ENCODE data around the gene DDX24.

DDX24 gene

DNA sequence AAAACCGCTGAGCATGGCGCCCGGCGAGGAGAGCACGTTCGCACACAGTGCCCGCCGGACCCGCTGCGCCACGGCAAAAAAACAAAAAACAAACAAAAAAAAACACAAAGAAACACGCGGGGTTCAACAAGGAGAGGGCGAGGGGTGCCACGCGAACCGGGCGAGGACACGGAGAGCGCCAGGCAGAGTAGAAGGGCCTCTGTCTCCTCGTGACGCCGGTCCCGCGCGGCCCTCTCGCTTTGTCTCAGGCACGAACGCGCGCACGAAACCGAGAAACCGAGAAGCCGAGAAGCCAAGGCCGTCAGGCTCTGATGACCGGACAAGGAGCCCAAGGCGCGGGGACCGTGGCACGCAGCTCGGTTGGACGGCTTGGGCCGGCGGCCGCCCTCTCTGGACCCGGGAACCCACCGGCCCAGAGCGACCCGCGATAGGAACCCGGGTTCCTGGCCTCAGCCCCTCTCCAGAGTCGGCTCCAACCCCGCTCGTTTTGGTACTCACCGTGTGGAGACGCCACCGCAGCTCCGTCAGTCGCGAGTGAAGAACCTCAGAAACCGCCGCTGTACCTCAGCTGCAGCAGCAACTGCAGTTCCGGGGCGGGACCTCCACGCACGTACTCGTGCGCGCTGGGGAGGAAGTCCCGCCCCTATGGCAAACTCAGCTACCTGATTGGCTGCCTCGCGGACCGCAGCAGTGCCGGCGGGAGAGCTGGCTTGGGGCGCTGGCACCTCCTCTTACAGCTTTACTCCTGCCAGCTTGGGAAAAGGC lies at the start of gene DDX24, which contains the start of gene IFI27L1:
Gene DDX24, minus strand, starts transcription at position 582 of the 765 bp plus-strand sequence. CDS start 1,460 bp downstream, outside the sequence.
Gene IFI27L1, plus strand, starts transcription at position 690 of the 765 bp plus-strand sequence. CDS start 15,628 bp downstream, outside the sequence.
- peak; percentile 98 for DNase-seq

GRCh38 chr14:94129758-94130414 lies 48.9 kb upstream of the DDX24 start:
- DNase-seq = peak; percentile 55

- DNase-seq = peak; percentile 83
Measured at GRCh38 chr14:94129111-94129757, 48.2 kb upstream of the DDX24 start, which contains the start of gene IFI27L2. Gene IFI27L2 (minus strand): TSS chr14:94129604. CDS start chr14:94129564, 40 bp downstream.

DNA sequence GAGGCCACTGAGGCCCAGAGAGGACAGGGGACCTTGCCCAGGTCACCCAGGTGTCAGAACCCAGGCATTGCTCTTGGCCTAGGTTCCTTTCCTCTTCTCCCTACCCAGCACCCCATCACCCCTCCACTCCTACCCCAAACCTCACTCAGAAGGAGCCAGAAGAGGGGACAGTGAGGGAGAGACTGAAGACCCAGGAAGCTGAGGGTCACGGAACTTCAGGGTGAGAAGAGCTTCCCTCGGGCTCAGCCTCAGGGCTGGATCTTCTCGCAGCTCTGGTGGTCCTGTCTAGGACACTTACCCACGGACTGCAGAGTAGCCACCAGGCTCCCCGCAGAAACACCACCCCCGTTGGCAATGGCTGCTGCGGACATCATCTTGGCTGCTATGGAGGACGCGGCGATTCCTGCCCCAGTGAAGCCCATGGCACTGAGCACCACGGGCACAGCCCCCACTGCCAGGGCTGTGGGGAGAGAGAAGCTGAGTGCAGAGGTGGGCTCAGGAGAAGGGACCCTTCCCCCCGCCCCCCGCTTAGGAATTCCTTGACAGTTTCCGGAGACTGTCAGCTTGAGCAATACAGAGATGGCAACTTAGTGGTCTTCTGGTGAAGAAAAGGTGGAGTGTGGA lies 47.3 kb upstream of the DDX24 start:
- no peak for DNase-seq

DNA sequence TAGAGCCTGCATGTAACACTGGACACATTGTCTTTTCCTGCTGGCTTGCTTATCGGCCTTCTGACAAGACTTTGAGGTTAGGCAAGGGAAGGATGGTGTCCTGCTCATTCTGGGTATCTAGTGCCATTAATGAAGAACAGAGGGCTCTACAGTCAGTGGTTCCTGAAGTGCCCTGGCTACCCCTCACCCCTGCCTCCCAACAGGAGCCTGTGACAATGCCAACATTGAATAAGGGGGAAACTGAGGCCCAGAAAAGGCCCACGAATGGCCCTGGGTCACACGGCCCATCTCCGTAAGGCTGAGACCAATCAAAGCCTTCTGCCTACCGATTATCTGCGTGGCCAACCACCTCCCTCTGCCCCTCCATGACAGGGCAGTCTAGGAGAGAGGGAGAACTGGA lies 46.3 kb upstream of the DDX24 start:
- DNase-seq = no peak

GRCh38 chr14:94126800-94127199 lies 45.8 kb upstream of the DDX24 start:
- DNase-seq = no peak

DNA sequence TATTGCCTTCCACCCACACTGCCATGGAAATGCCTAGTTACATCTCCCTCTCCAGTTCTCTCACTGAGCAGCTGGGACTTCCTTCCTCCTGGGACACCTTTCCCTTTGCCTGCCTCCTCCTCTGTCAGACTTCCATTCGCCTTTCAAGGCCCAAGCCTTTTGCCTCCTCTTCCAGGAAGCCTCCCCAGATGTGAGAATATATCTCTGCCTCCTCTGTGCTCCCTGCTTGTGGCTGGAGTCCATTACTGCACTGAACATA lies 45.3 kb upstream of the DDX24 start:
- no peak for DNase-seq

DNA sequence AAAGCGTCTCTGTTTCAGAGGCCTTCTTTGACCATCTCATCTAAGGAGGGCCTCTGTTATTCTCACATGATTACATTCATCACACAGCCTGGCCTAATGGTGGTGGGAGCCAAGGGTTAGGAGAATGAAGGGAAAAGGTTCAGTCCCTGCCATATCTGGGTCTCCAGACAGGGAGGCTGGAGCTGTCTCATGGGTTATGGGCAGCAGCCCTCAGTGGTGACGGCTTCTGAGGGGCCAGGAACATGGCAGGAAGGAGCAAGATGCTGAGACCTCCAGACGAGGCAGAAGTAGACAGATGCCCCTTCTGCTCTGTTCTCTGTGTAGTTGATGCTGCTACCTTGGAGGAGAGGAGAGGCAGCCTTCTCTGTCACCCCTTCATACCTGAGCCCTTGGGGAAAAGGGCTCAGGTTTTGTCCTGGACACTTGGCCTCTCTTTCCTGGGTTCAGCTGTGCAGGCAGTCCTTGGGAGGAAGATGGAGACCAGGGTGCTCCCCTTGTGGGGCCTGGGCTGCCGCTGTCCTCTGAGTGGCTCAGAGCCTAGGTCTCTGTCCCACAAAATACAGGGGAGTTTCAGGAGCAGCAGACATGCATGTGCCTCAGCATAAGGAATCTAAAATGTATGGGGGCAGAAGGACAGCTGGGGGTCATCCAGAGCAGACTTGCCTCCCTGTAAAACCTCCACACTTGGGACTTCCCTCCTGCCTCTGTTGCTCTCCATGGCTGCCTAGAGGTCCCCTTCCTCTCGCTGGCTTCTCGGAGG lies 44.8 kb upstream of the DDX24 start:
- DNase-seq = no peak

DNA sequence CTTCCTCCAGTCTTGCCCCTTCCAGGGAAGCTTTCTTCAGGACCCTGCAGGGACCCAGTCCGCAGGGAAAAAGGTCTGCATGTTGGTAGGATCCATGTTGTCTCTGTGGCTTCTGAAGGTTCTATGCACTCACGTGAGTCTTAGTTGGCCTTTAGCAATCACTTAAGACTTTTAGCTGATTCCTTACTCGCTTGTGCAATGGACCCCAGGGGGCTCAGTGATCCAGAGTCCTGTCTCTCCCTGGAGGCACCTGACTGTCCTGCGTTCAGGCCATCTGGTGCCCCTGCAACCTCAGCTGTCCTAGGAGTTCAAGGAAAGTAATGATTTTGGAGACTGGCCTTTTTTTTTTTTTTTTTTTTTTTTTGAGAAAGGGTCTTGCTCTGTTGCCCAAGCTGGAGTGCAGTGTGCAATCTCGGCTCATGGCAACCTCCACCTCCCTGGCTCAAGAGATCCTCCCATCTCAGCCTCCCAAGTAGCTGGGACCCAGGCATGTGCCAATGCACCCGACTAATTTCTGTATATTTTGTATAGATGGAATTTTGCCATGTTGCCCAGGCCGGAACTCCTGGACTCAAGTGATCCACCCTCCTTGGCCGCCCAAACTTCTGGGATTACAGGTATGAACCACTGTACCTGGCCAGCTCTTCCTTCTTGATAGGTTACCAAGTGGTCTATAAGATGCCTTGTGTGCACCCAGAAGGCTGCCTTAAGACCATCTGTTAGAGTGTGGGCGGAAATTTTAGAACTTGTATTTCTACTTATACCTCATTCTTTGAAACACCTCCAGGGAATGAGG lies 43.8 kb upstream of the DDX24 start:
- no peak for DNase-seq

DNA sequence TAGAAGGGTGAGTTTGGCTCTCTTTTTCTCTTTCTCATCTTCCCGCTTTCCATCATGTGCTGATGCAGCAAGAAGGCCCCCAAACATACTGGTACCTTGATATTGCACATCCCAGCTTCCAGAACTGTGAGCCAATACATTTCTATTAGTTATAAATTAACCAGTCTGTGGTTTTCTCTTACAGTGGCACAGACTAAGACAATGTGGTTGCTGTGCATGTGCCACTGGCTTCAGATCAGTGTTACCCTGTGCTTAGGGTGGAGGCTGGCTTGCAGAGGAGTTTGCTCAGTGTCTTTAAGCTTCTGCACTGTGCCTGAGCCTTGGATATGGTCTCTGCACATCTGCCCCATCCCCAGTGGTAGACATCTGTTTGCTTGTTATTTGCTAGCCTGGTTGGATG lies 42.9 kb upstream of the DDX24 start:
- DNase-seq = no peak

- DNase-seq = no peak
Measured at GRCh38 chr14:94123296-94123695, 42.3 kb upstream of the DDX24 start.

DNA sequence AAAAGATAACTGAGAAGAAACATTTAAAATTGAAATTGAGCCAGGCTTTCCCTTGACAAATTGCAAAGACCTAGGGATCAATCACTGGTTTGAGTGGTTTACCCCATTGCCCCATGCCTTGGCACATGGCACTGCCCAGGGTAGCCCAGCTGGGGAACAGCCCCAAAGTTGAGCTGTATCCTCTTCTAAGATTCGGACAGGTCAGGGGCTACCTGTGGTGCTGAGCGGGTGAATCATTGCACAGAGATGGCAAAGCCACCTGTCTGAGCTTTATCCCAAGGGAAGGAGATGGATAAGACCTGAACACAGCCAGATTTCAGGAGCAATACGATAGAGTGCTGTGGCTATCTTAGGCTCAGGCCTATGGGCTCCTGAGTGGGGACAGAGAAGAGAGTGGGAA lies 41.4 kb upstream of the DDX24 start:
- no peak for DNase-seq

GRCh38 chr14:94121485-94121884 lies 40.5 kb upstream of the DDX24 start:
- no peak for DNase-seq

DNA sequence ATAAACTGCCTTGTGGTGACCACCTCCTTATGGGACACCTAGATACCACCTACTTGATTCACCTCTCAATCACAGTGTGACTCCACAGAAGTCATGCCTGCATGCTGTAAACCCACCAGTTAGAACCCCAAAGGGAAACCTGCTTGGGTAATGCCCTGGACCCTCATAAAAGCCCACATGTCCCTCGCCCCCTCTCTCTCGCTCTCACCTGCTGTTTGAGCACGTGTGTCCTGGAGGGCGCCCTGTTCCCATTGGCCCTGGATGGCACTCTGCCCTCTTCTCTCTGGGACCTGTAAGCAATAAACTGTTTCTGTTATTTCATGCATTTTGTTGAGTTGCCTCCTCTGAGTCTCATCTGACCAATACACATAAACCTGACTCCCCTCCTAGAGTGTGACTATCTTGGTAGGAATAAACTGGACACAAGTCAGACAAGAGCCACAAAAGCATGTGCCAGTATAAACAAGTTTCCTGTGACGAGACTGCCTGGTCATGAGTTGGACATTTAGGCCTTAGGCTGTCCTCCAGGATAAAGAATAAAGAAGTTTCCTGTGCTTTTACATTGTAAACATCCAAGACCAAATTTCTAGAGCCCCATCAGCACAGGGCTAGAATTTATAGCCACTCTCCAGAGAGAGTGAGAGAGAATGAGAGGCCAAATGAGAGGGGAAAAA lies 39.8 kb upstream of the DDX24 start:
- no peak for DNase-seq

DNA sequence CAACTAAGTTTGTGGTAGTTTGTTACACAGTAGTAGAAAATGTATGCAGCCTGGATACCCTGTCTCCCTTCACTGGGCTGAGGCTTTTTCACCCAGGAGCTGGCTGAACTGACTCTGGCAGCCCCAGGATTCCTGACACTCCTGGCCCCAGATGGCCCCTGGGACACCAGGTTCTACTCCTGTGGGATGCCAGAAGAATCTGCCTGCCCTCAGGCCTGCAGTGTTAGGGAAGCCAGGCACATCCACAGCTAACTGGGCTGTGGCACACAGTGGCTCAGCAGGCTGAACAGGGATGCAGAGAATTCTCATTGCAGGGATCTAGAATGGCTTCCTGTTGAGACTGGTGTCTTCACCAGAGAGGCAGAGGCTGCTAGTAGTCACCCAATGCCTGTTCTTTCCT lies 38.1 kb upstream of the DDX24 start:
- no peak for DNase-seq

- no peak for DNase-seq
Measured at GRCh38 chr14:94117856-94118255, 36.9 kb upstream of the DDX24 start.

GRCh38 chr14:94116701-94117100 lies 35.7 kb upstream of the DDX24 start:
- DNase-seq = no peak

- no peak for DNase-seq
Measured at GRCh38 chr14:94115631-94116030, 34.6 kb upstream of the DDX24 start.

DNA sequence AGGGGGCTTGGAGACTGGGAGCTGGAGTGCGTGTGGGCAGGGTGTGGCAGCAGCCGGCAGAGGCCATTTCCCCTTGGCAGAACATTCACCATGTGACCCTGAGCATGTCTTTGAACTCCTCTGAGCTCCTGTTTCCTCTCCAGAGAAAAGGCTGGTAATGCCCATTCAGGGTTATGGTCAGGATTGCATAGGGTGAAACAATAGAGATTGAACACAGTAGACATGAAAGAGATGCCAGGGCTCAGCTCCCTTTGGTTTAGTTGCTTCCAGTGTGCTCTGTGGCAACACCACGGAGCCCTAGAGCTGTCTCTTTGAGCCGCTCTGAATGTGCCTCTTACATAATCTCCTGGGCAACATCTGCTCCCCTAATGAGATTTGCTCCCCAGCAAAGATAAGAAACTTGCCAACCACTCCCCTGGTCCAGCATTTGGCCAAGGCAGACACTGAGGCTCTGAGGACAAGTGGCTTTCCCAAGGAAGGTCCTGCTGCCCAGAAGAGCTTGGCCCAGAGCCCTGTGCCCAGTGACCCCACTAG lies 34.1 kb upstream of the DDX24 start:
- no peak for DNase-seq

GRCh38 chr14:94114589-94115057 lies 33.6 kb upstream of the DDX24 start:
- no peak for DNase-seq

Measured in stimulated activated CD4-positive, alpha-beta T cell treated with anti-CD3 and anti-CD28 coated beads, Interleukin-15, amount 100 ng/mL, for 24 hours (primary cell).